Mesenchymal stem cell (in vitro differentiated cells and primary cell): ENCODE measurements around the gene NAV2.

Source experiments
- DNase-seq: peaks from one replicate; pipeline ENCODE4 v3.0.0-alpha.2; 2013
- H2AFZ ChIP-seq: one replicate; pipeline ENCODE4 v1.6.1; 2013; ENCODE audit warnings: low read depth, mild to moderate bottlenecking, control low read depth, inconsistent platforms, low read length, moderate library complexity
- H2AK5ac ChIP-seq: 2 replicates; pipeline ENCODE4 v1.6.1; 2013; ENCODE audit warnings: low read length, moderate library complexity, mild to moderate bottlenecking, inconsistent platforms; ENCODE audit not compliant: severe bottlenecking
- H2BK120ac ChIP-seq: one replicate; pipeline ENCODE4 v1.6.1; 2013; ENCODE audit warnings: low read depth, mild to moderate bottlenecking, inconsistent platforms, low read length, moderate library complexity
- H2BK12ac ChIP-seq, 2 experiments: one replicate each; pipeline ENCODE4 v1.6.1; 2013; ENCODE audit warnings: inconsistent platforms in 2 of 2, low read length in 2 of 2, mild to moderate bottlenecking in 2 of 2, moderate library complexity in 2 of 2, control low read depth in 1 of 2
- H2BK15ac ChIP-seq: one replicate; pipeline ENCODE4 v1.6.1; 2013; ENCODE audit warnings: mild to moderate bottlenecking, low read depth, inconsistent platforms; ENCODE audit not compliant: poor library complexity, severe bottlenecking
- H2BK5ac ChIP-seq: 2 replicates; pipeline ENCODE4 v1.6.1; 2013; ENCODE audit warnings: low read depth, mild to moderate bottlenecking, low read length, control low read depth, inconsistent platforms; ENCODE audit not compliant: poor library complexity, severe bottlenecking
- H3K14ac ChIP-seq, 2 experiments: one replicate each; pipeline ENCODE4 v1.6.1; 2013; ENCODE audit warnings: inconsistent platforms in 2 of 2, low read length in 2 of 2, control low read depth in 1 of 2, mild to moderate bottlenecking in 1 of 2, moderate library complexity in 1 of 2
- H3K18ac ChIP-seq, 2 experiments: one replicate each; pipeline ENCODE4 v1.6.1; 2013; ENCODE audit warnings: inconsistent platforms in 2 of 2, low read length in 2 of 2, control low read depth in 1 of 2, low read depth in 1 of 2, mild to moderate bottlenecking in 1 of 2
- H3K23ac ChIP-seq, 2 experiments: one replicate each; pipeline ENCODE4 v1.6.1; 2013; ENCODE audit warnings: inconsistent platforms in 2 of 2, low read length in 2 of 2, mild to moderate bottlenecking in 2 of 2, moderate library complexity in 2 of 2, control low read depth in 1 of 2
- H3K27ac ChIP-seq: 2 replicates; pipeline ENCODE4 v1.5.1; 2013; ENCODE audit warnings: mild to moderate bottlenecking, moderate library complexity, low read length, control low read depth, inconsistent platforms; ENCODE audit not compliant: poor library complexity, severe bottlenecking
- H3K27me3 ChIP-seq, 2 experiments: 2 replicates each; pipeline versions ENCODE4 v1.6.1 to v1.7.0; 2013; ENCODE audit warnings: low read length in 2 of 2, mild to moderate bottlenecking in 2 of 2, moderate library complexity in 2 of 2, control low read depth in 1 of 2, inconsistent platforms in 1 of 2; ENCODE audit not compliant: control insufficient read depth in 1 of 2, insufficient read depth in 1 of 2
- H3K36me3 ChIP-seq, 2 experiments: 2 replicates each; pipeline versions ENCODE4 v1.6.1 to v1.7.0; 2013; ENCODE audit warnings: low read length in 2 of 2, control low read depth in 1 of 2, inconsistent platforms in 1 of 2, low read depth in 1 of 2, mild to moderate bottlenecking in 1 of 2; ENCODE audit not compliant: insufficient read depth in 2 of 2, control insufficient read depth in 1 of 2
- H3K4ac ChIP-seq, 2 experiments: one replicate each; pipeline ENCODE4 v1.6.1; 2013; ENCODE audit warnings: inconsistent platforms in 2 of 2, low read length in 2 of 2, mild to moderate bottlenecking in 2 of 2, moderate library complexity in 2 of 2, control low read depth in 1 of 2, low read depth in 1 of 2
- H3K4me1 ChIP-seq: 2 replicates; pipeline ENCODE4 v1.6.1; 2013; ENCODE audit warnings: low read depth, low read length, control low read depth; ENCODE audit not compliant: control insufficient read depth, insufficient read depth
- H3K4me2 ChIP-seq: 2 replicates; pipeline ENCODE4 v1.6.1; 2013; ENCODE audit warnings: low read length, mild to moderate bottlenecking, inconsistent platforms; ENCODE audit not compliant: poor library complexity, severe bottlenecking
- H3K4me3 ChIP-seq, 2 experiments: 2 replicates each; pipeline versions ENCODE4 v1.5.1 to v1.7.0; 2013; ENCODE audit warnings: low read length in 2 of 2, mild to moderate bottlenecking in 2 of 2, control low read depth in 1 of 2, low read depth in 1 of 2; ENCODE audit not compliant: insufficient read depth in 1 of 2
- H3K79me1 ChIP-seq: replicated peaks from 2 replicates; pipeline ENCODE4 v1.6.1; 2013; ENCODE audit warnings: mild to moderate bottlenecking, control low read depth, low read length, inconsistent platforms; ENCODE audit not compliant: poor library complexity, severe bottlenecking
- H3K9ac ChIP-seq: 2 replicates; pipeline ENCODE4 v1.7.0; 2013; ENCODE audit warnings: mild to moderate bottlenecking, low read length, moderate library complexity
- H3K9me3 ChIP-seq: 2 replicates; pipeline ENCODE4 v1.7.0; 2013; ENCODE audit warnings: mild to moderate bottlenecking, low read length; ENCODE audit not compliant: control insufficient read depth
- H4K8ac ChIP-seq: one replicate; pipeline ENCODE4 v1.6.1; 2013; ENCODE audit warnings: inconsistent platforms, mild to moderate bottlenecking, low read length, moderate library complexity
- H4K91ac ChIP-seq: one replicate; pipeline ENCODE4 v1.6.1; 2013; ENCODE audit warnings: mild to moderate bottlenecking, low read length, inconsistent platforms
- WGBS: methylation state at CpG from one replicate; pipeline ENCODE4 v1.1.7; 2013; ENCODE audit warnings: mixed read lengths; 5-methylcytosine and 5-hydroxymethylcytosine counted together

The NAV2 gene

GRCh38 chr11:19686234-19686633, 26.4 kb upstream of the NAV2 start:
- Histone ChIP-seq H3K27ac (no peak overlapping the region), H3K36me3 (no peaks in the 10 kb centered on the region), H3K4me2 (no peak overlapping the region), H3K23ac (no peak overlapping the region), H3K27me3 (no peaks in the 10 kb centered on the region), H3K4me1 (peaks cover 4% of the 10 kb centered on the region), H4K8ac (no peak overlapping the region), H2BK5ac (no peak overlapping the region), H3K4me3 (no peak overlapping the region), H3K9me3 (no peaks in the 10 kb centered on the region), H3K9ac (no peak overlapping the region), H3K4ac (no peak overlapping the region), H2BK15ac (no peak overlapping the region), H3K79me1 (no peaks in the 10 kb centered on the region), H4K91ac (no peak overlapping the region), H2AFZ (no peak overlapping the region), H2BK12ac (no peak overlapping the region), H3K18ac (no peak overlapping the region), H2AK5ac (no peak overlapping the region), H2BK120ac (no peak overlapping the region), H3K14ac (no peak overlapping the region)
- 67% methylated on average over 1 of the region's 1 CpG for WGBS
- no peak for DNase-seq

- Histone ChIP-seq H3K9me3 (no peaks in the 10 kb centered on the region), H2BK12ac (no peak overlapping the region), H3K14ac (no peak overlapping the region), H2AK5ac (no peak overlapping the region), H3K36me3 (no peaks in the 10 kb centered on the region), H3K4me2 (no peak overlapping the region), H3K4ac (no peak overlapping the region), H3K4me3 (no peak overlapping the region), H3K9ac (no peak overlapping the region), H4K8ac (no peak overlapping the region), H2AFZ (no peak overlapping the region), H3K27ac (no peak overlapping the region), H3K23ac (no peak overlapping the region), H4K91ac (no peak overlapping the region), H3K4me1 (peaks cover 4% of the 10 kb centered on the region), H2BK120ac (no peak overlapping the region), H3K27me3 (no peaks in the 10 kb centered on the region), H2BK5ac (no peak overlapping the region), H2BK15ac (no peak overlapping the region), H3K18ac (no peak overlapping the region), H3K79me1 (no peaks in the 10 kb centered on the region)
- WGBS = 97% methylated on average over 1 of the region's 1 CpG
- no peak for DNase-seq
Measured at GRCh38 chr11:19687392-19687791, 25.2 kb upstream of the NAV2 start.

GRCh38 chr11:19689281-19690000, 23.2 kb upstream of the NAV2 start:
- no peak overlapping the region for H2BK15ac ChIP-seq
- H2BK12ac ChIP-seq = no peak overlapping the region
- H3K9me3 ChIP-seq = no peaks in the 10 kb centered on the region
- no peaks in the 10 kb centered on the region for H3K27me3 ChIP-seq
- no peaks in the 10 kb centered on the region for H3K79me1 ChIP-seq
- no peak overlapping the region for H4K8ac ChIP-seq
- H3K4ac ChIP-seq = no peak overlapping the region
- no peak for DNase-seq
- H3K4me1 ChIP-seq = no peaks in the 10 kb centered on the region
- H3K4me3 ChIP-seq = no peak overlapping the region
- no peaks in the 10 kb centered on the region for H3K36me3 ChIP-seq
- 95% methylated on average over 7 of the region's 8 CpGs for WGBS
- H2AFZ ChIP-seq = no peak overlapping the region
- H2BK5ac ChIP-seq = no peak overlapping the region
- H3K18ac ChIP-seq = no peak overlapping the region
- no peak overlapping the region for H4K91ac ChIP-seq
- H3K27ac ChIP-seq = no peak overlapping the region
- no peak overlapping the region for H3K9ac ChIP-seq
- no peak overlapping the region for H3K4me2 ChIP-seq
- H3K14ac ChIP-seq = no peak overlapping the region
- H2AK5ac ChIP-seq = no peak overlapping the region
- H3K23ac ChIP-seq = no peak overlapping the region
- H2BK120ac ChIP-seq = no peak overlapping the region

GRCh38 chr11:19690885-19691284, 21.8 kb upstream of the NAV2 start:
- H2BK120ac ChIP-seq = no peak overlapping the region
- H3K14ac ChIP-seq = no peak overlapping the region
- H2AFZ ChIP-seq = no peak overlapping the region
- H2BK5ac ChIP-seq = no peak overlapping the region
- no peak overlapping the region for H3K27ac ChIP-seq
- no peak overlapping the region for H2BK12ac ChIP-seq
- H3K4me3 ChIP-seq = no peak overlapping the region
- no peak overlapping the region for H2BK15ac ChIP-seq
- H3K4me2 ChIP-seq = no peak overlapping the region
- no peaks in the 10 kb centered on the region for H3K36me3 ChIP-seq
- no peak overlapping the region for H3K9ac ChIP-seq
- no peaks in the 10 kb centered on the region for H3K9me3 ChIP-seq
- no peaks in the 10 kb centered on the region for H3K79me1 ChIP-seq
- H4K91ac ChIP-seq = no peak overlapping the region
- no peak overlapping the region for H4K8ac ChIP-seq
- 100% methylated on average over 1 of the region's 2 CpGs for WGBS
- no peak overlapping the region for H3K23ac ChIP-seq
- DNase-seq = no peak
- H3K4ac ChIP-seq = no peak overlapping the region
- H3K27me3 ChIP-seq = no peaks in the 10 kb centered on the region
- no peaks in the 10 kb centered on the region for H3K4me1 ChIP-seq
- H3K18ac ChIP-seq = no peak overlapping the region
- H2AK5ac ChIP-seq = no peak overlapping the region
